IPS-NIHi7 (cell line): ENCODE results near the gene STAT3.
"Not testable (repeated sequence)": the region's sequence is repeated elsewhere in the genome, so short reads cannot be mapped to it uniquely, and the experiment has no call there.

Experiments
- DNase-seq: peaks from one replicate; pipeline ENCODE4 v3.0.0; 2012; ENCODE audit warnings: mixed read lengths; ENCODE audit errors: extremely low spot score

The STAT3 gene

DNA sequence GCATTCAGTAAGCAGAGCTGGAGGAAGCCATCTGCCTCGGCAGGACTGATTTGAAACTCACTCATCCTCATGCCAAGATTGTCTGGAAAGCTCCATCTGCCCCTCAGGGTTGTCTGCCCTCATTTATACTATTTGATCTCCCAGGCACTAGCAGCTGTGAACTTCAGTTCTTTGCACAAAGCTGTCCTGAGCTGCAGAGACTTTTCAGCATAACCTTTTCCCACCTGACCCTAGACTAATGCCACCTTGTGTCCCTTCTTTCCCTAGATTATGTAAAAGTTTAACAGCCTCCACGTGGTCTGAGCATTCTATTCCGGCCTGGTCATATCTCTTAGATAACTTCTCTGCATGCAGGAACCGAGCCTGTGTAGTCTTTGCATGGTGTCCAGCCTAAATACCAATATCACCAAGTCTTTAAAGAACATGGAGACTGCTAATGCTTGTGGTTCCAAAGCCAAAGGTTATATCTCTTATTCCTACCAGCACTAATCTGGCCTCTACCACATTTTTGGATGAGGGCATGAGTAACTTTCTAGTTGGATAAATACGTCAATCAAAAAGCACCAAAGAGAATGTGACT lies 70.9 kb downstream of the STAT3 start:
- DNase-seq = no peak

DNA sequence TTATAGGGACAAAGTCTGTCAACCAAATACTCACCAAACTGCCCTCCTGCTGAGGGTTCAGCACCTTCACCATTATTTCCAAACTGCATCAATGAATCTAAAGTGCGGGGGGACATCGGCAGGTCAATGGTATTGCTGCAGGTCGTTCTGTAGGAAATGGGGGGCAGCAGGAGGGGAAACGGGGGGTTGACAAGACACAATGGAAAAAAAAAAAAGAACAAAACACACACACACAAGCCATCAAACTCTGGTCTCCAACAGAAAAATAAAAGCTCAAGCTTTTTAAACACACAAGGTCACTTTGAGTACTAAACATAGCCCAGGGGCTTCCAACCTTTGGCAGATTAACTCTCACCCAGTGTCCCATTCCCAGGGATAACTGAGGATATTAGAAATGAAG lies 71.5 kb downstream of the STAT3 start:
- DNase-seq = no peak

DNA sequence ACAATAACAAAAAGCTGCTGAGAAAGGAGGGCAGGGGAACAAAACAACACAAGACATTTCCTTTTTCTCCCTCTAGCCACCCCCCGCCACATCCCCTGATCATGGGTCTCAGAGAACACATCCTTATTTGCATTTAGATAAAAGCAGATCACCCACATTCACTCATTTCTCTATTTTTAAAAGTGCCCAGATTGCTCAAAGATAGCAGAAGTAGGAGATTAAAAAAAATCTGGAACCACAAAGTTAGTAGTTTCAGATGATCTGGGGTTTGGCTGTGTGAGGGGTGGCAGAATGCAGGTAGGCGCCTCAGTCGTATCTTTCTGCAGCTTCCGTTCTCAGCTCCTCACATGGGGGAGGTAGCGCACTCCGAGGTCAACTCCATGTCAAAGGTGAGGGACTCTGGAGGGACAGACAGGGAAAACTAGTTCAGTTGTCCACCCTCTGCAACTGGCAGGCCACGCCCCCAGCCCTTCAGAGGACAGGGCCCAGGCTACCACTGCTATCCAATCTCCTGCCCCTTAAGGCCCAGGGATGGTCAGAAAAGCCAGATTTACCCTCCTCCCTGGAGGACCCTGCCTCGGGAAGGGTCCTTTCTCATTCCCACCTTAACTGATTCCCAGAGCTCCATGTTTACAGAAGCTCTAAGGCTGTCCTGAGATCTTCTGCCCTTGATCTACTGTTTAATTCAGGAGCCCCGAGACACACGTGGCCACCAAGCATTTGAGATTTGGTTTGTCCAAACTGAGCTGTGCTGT lies 72.7 kb downstream of the STAT3 start:
- DNase-seq = no peak

DNA sequence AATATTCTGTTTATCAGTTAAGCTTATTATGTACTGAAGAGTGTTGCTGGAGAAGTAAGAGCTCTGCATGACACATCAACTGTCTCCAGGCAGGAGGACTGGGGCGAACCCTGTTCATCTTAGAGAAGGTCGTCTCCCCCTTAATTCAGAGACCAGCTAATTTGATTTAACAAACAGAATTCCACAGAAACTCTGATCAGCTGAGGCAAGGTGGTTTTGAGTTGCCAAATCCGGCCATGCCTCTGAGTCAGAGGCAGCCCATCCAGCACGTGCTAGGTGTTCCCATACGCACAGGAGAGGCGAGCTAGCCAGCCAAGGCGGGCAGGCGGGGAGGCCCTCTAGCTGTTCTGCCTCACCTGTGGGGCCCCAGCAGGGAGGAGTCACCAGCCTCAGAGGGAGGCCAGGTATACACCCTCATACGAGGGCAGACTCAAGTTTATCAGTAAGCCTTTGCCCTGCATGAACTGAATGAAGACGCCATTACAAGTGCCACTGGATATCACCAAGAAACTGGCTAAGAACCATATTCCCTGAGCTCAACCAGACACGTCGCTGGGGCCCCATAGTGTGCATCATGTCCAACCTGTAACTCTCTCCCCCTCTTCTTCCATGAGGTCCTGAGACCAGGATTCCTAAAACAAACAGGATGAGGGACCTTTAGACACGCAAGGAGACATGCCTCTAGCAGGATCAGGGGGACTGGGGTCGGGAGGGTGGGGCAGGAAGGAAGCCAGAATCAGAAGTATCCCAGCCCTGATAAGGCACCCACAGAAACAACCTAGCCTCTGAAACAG lies 74.3 kb downstream of the STAT3 start:
- no peak for DNase-seq

DNA sequence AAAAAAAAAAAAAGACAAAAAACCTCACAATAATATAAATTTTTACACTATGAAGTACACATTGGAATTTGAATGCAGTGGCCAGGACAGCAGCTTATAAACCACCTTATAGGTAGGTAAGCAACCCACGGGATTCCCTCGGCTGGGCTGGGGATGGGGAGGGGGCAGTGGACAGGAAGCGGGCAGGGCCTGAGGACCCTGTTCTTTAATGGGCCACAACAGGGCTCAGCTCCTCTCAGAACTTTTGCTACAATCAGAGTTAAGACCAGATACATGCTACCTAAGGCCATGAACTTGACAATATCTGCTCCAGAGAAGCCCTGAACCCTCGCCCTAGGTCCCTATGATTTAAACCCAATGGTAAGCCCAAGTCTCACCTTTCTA lies 74.9 kb downstream of the STAT3 start:
- DNase-seq = no peak

DNA sequence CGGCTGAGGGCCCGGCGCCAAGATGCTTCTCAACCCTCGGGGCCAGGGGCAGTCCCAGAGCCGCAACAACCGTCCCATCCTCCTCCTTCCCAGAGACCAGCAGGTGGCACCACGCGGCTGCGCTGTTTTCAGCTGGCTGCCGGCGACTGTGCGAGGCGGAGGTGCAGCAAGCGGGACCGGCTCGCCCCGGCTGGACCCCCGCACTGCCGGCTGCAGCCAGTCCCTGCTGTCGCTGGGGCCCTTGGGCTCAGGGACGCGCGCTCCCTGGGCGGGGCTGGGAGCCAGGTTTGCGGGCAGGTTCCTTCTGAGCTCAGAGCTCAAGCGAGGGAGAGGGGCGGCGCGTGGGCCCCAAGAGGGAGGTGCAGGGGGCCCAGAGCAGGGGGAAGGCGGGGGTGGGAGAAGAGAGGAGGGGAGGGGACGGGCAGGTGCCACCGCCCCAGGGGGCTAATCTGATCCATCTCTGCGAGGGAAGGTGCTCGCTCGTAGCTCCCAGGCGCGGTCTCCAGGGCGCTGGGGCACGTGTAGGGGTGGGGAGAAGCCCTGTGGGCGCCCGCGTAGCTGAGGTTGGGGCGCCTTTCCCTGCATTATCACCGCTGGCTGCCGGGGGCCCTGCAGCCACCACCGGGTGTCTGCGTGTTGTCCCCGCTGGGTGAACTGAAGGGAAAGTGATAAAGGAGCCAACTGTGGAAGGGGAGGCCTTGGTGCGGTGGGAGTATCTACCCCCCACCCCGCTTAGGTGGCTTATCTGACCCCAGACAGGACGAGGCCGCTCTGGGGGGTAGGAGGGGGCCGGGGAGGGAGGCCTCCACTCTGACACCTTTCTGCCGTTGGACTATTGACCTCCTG lies 75.7 kb downstream of the STAT3 start:
- DNase-seq = peak; percentile 93

DNA sequence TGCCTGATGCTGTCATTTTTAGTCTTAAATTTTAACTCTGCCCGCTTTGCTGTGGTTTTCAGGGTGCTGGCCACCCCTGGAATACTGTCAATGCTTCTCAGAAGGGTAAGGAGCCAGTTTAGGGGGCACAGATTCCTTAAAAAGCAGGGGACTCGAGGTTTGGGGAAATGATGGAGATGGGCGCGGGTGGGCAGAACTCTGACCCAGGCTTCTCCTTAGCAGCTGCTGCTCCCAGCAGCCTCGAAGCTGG lies 76.3 kb downstream of the STAT3 start:
- DNase-seq = no peak

DNA sequence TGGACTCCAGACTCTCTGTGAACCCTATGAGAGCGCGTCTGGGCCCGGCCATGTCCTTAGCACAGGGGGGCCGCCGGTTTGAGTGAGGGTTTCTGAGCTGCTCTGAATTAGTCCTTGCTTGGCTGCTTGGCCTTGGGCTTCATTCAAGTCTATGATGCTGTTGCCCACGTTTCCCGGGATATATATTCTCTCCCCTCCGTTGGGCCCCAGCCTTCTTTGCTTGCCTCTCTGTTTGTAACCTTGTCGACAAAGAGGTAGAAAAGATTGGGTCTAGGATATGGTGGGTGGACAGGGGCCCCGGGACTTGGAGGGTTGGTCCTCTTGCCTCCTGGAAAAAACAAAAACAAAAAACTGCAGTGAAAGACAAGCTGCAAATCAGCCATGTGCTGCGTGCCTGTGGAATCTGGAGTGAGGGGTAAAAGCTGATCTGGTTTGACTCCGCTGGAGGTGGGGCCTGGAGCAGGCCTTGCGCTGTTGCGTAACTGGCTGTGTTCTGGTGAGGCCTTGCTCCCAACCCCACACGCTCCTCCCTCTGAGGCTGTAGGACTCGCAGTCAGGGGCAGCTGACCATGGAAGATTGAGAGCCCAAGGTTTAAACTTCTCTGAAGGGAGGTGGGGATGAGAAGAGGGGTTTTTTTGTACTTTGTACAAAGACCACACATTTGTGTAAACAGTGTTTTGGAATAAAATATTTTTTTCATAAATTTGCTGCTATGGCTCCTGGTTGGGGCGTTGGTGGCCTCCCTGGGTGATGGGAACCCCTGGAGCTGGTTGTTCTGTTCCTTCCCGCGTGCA lies 76.8 kb downstream of the STAT3 start:
- peak; percentile 66 for DNase-seq

DNA sequence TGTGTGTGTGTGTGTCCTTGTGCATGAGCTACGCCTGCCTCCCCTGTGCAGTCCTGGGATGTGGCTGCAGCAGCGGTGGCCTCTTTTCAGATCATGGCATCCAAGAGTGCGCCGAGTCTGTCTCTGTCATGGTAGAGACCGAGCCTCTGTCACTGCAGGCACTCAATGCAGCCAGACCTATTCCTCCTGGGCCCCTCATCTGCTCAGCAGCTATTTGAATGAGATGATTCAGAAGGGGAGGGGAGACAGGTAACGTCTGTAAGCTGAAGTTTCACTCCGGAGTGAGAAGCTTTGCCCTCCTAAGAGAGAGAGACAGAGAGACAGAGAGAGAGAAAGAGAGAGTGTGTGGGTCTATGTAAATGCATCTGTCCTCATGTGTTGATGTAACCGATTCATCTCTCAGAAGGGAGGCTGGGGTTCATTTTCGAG lies 77.4 kb downstream of the STAT3 start:
- DNase-seq = no peak

DNA sequence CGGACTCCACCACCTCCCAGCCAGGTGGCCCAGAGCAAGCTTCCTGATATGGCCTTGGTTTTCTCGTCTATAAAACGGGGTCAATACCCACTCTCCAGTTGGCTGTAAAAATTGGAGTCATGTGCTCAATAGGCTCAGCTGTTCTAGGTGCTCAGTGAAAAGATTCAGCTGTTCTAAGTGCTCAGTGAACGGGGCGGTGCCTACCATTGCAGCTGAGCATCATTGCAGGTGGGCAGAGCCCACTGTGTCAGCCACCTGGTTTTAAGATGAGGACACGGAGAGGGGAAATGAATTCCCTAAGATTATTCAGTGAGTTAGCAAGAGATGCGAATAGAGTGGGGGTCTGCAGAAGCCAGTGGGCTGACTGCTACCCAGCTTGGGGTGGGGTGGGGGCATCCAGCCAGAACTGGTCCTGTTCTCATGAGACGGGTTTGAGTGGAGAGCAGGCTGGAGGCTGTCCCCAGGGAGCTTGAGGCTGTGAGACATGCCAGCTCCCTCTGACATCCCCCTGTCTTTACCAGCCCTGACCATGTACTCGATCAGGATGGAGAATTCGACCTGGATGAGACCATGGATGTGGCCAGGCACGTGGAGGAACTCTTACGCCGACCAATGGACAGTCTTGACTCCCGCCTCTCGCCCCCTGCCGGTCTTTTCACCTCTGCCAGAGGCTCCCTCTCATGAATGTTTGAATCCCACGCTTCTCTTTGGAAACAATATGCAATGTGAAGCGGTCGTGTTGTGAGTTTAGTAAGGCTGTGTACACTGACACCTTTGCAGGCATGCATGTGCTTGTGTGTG lies 78.1 kb downstream of the STAT3 start:
- DNase-seq = peak; percentile 41

DNA sequence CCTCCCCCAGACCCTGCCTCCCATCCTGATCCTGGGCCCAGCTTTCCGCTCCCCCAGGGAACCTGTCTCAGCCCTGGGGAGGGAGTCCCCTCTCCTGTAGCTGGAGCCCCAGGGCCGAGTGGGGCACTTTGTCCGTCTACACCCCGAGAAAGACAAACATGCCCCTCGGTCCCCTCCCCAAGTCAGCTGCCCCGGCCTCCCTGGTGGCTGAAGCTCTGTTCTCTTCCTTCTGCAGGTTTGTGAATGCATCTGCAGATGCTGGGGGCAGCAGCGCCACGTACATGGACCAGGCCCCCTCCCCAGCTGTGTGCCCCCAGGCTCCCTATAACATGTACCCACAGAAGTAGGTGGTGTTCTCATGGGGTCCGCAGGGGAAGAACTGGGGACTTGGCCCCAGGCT lies 79.1 kb downstream of the STAT3 start:
- DNase-seq = no peak

DNA sequence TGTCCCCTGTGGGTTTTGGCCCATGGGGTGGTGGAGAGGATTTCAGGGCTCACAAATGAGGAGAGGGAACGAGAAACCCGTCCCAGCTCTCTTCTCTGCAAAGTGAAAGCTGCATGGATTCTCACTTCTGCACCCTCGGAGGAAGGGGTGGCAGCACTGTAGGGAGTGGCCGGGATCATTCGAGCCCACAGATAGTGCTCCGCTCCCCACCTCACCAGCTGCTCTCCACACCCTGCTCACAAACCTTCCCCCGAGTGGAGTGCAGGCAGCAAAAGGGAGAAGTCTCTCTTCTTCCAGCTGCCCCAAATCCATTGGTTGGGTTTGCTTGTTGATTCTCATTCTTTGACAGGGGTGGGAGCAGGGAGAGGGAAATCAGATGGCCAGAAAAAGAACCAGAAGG lies 79.8 kb downstream of the STAT3 start:
- no peak for DNase-seq

DNA sequence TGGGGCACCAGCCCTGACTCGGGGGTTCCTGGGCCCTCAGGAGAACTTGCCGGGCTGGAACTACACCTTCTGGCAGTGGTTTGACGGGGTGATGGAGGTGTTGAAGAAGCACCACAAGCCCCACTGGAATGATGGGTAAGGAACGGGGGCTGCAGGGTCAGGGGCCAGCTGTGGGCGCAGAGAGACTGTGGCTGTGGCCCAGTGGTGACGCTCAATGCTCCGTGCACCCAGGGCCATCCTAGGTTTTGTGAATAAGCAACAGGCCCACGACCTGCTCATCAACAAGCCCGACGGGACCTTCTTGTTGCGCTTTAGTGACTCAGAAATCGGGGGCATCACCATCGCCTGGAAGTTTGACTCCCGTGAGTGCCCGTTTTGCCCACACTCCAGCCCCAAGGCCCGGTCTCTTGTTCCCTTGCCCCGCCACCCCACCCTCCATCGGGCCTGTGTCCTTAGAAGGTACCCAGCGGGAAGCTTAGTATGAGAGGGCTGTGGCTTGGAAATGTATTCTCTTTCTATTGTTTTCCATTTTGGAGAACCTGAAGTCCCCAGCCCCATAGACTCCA lies 80.8 kb downstream of the STAT3 start:
- no peak for DNase-seq

DNA sequence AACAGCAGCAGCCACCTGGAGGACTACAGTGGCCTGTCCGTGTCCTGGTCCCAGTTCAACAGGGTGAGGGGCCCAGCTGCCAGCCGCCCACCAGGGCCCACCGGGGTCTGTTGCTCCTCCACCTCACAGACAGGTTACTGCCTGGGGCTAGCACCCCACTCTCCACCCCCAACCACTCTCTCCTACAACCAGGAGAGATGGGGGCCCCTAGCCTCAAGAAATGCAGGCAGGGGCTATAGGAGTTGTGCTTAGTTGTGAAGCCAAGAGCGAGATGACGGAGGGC lies 81.9 kb downstream of the STAT3 start:
- no peak for DNase-seq

DNA sequence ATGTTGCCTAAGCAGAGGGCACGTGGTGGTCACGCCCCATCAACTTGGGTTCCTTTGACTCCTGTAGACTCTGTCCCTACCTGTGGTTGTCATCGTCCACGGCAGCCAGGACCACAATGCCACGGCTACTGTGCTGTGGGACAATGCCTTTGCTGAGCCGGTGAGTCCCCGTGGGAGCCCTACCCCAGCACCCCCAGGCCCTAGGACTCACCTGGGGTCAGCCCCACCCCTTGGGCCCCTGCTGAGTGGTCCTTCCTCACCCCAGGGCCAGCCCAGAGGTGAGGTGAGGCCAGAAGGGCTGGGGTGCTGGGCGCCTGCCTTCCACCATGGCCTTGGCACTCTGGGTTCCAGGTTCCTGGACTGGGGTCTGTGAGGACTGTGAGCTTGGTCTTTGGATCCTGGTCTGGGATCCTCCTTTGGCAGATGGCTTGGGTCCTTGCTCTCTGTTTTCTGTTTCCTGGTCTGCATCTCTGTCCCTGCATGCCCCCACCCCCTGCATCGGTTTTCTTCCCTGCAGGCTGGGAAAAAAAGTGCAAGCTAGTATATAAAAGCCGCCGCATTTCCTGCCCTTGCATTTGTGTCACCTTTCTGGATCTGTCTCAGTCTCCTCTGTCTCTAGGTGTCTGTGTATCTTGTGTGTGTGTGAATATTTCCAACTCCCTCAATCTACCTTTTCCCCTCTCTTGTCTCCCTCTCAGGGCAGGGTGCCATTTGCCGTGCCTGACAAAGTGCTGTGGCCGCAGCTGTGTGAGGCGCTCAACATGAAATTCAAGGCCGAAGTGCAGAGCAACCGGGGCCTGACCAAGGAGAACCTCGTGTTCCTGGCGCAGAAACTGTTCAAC lies 82.5 kb downstream of the STAT3 start:
- DNase-seq = no peak

DNA sequence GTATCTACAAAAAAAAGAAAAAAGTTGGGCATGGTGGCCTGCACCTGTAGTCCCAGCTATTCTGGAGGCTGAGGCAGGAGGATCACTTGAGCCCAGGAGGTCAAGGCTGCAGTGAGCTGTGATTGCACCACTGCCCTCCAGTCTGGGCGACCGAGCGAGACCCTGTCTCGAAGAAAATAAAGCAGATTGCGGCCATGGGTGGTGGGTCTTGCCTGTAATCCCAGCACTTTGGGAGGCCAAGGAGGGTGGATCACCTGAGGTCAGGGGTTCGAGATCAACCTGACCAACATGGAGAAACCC lies 83.3 kb downstream of the STAT3 start:
- DNase-seq = not testable (repeated sequence)

DNA sequence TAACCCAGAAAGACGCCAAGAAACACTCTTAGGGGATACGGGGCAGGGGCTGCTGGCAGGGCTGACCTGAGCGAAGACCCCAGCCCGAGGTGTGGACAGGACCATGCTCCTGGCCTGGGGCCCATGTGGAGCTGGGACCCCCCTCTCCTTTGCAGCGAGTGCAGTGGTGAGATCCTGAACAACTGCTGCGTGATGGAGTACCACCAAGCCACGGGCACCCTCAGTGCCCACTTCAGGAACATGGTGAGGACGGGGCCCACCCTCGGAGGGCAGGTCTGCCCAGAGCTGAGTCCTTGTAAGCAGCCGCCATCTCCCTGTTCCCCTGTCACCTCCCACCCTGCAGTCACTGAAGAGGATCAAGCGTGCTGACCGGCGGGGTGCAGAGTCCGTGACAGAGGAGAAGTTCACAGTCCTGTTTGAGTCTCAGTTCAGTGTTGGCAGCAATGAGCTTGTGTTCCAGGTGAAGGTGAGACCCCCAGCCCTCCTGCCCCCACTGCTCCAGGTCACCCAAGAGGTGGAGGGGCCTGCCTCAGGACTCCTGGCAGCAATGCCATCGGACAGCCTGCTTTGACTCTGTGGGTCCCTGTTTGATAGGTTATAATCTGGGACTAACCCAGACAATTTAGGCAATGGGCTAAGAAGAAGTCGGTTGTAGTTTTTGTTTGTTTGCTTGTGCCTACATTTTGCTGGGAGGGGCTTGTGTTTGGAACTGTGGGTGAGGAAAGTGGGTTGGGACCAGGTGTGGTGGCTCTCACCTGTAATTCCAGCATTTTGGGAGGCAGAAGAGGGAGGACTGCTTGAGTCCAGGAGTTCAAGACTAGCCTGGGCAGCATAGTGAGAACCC lies 83.8 kb downstream of the STAT3 start:
- DNase-seq = no peak

DNA sequence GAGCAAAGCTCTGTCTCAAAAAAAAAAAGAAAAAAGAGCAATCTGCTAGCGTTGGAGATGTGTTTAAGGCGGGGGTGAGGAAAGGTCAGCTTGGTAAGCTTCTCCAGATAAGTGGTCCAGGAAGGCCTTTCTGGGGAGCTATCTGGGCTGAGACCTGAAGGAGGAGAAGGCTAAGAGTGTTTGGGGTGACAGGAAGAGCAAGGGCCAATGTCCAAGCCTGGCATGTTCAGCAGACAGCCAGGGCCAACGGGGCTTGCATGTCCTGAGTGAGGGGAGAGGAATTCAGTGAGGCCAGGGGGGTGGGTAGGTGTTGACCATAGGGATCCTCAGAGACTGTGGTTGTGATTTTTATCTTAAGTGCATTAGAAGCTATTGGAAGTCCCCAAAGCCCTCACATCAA lies 84.5 kb downstream of the STAT3 start:
- DNase-seq = no peak

DNA sequence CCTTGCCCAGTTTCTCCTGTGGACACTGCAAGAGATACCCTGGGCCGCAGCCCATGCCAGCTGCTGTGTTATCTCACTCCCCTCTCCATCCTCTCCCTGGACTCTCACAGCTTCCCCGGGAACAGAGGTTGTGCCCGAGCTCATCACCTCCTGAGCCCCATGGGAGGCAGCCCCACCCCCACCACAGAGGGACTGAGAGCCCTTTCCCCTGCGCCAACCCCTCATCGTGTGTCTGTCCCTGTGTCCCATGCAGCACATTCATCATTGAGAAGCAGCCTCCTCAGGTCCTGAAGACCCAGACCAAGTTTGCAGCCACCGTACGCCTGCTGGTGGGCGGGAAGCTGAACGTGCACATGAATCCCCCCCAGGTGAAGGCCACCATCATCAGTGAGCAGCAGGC lies 87.2 kb downstream of the STAT3 start:
- DNase-seq = no peak
